Hindlimb muscle (tissue), 1 donor: ENCODE data around the gene LRRC58. TPM values are rescaled to one million over a fixed set of nuclear protein-coding genes. Genes with fewer than 3 reads are reported as not detected.
"Not testable (repeated sequence)": the region's sequence is repeated elsewhere in the genome, so short reads cannot be mapped to it uniquely, and the experiment has no call there.

ENCODE experiments used
- DNase-seq: peaks from one replicate; pipeline ENCODE4 v3.0.0-alpha.2; 2013
- polyA plus RNA-seq: library from polyadenylated mRNA; unstranded; fragments of 120-200 nt; gene quantifications from one replicate; pipeline ENCODE4 v1.2.1, GENCODE V29; 2013; ENCODE audit not compliant: insufficient read length

Gene LRRC58
- polyA plus RNA-seq, 1 donor, result 11.1 TPM

GRCh38 chr3:120339362-120339761 lies 9.8 kb downstream of the LRRC58 start:
- no peak for DNase-seq

- no peak for DNase-seq
Observed at GRCh38 chr3:120338517-120338916, 10.6 kb downstream of the LRRC58 start.

- no peak for DNase-seq
Observed at GRCh38 chr3:120332646-120333045, 16.5 kb downstream of the LRRC58 start.

- DNase-seq, result no peak
Observed at GRCh38 chr3:120331076-120331475, 18.1 kb downstream of the LRRC58 start.

GRCh38 chr3:120326784-120327183 lies 22.4 kb downstream of the LRRC58 start:
- no peak for DNase-seq

- DNase-seq, result no peak
Observed at GRCh38 chr3:120324190-120324589, 25.0 kb downstream of the LRRC58 start.

GRCh38 chr3:120323761-120324160 lies 25.4 kb downstream of the LRRC58 start:
- DNase-seq, result not testable (repeated sequence)

- no peak for DNase-seq
Observed at GRCh38 chr3:120311863-120312794, 37.0 kb downstream of the LRRC58 start.

- no peak for DNase-seq
Observed at GRCh38 chr3:120306519-120307455, 42.4 kb downstream of the LRRC58 start.

- DNase-seq, result no peak
Observed at GRCh38 chr3:120304616-120305015, 44.5 kb downstream of the LRRC58 start.

- DNase-seq, result peak; percentile 15
Observed at GRCh38 chr3:120302361-120302760, 46.8 kb downstream of the LRRC58 start.

- DNase-seq, result no peak
Observed at GRCh38 chr3:120300971-120301370, 48.2 kb downstream of the LRRC58 start.

GRCh38 chr3:120299403-120299802 lies 49.8 kb downstream of the LRRC58 start:
- no peak for DNase-seq

- no peak for DNase-seq
Observed at GRCh38 chr3:120298996-120299395, 50.2 kb downstream of the LRRC58 start.

GRCh38 chr3:120291552-120291951 lies 57.6 kb downstream of the LRRC58 start:
- not testable (repeated sequence) for DNase-seq

- no peak for DNase-seq
Observed at GRCh38 chr3:120289636-120290035, 59.5 kb downstream of the LRRC58 start.

GRCh38 chr3:120286465-120286864 lies 62.7 kb downstream of the LRRC58 start:
- DNase-seq, result no peak

- DNase-seq, result no peak
Observed at GRCh38 chr3:120285508-120285841, 63.7 kb downstream of the LRRC58 start.

GRCh38 chr3:120284747-120285507 lies 64.2 kb downstream of the LRRC58 start, which contains the start of gene GPR156:
TSS of gene GPR156 (minus strand) at chr3:120285222. CDS start at chr3:120244098, 41,124 bp downstream.
- DNase-seq, result no peak

GRCh38 chr3:120281261-120281660 lies 67.9 kb downstream of the LRRC58 start:
- no peak for DNase-seq

- no peak for DNase-seq
Observed at GRCh38 chr3:120280566-120280965, 68.6 kb downstream of the LRRC58 start.

GRCh38 chr3:120280026-120280425 lies 69.1 kb downstream of the LRRC58 start:
- no peak for DNase-seq
